Measurements from ENCODE around the gene VAMP4.
A peak's percentile ranks its signal among the peaks of the same experiment; 100 is the strongest.

Gene VAMP4

GRCh38 chr1:171741872-171742576 lies at the start of gene VAMP4:
Gene VAMP4 (minus strand): TSS chr1:171742065. CDS start chr1:171738414, 3,651 bp downstream.
- DNase-seq: peak; percentile 70

- no peak for DNase-seq
These were observed 48.5 kb upstream of the VAMP4 start for GRCh38 chr1:171790318-171790717.

GRCh38 chr1:171788696-171789095 lies 46.8 kb upstream of the VAMP4 start:
- DNase-seq: no peak

- DNase-seq: no peak
These were observed 46.0 kb upstream of the VAMP4 start for GRCh38 chr1:171787686-171788480.

- DNase-seq: no peak
These were observed 44.7 kb upstream of the VAMP4 start for GRCh38 chr1:171786534-171786933.

GRCh38 chr1:171785766-171786165 lies 43.9 kb upstream of the VAMP4 start:
- DNase-seq: no peak

GRCh38 chr1:171784784-171785183 lies 42.9 kb upstream of the VAMP4 start:
- DNase-seq: no peak

GRCh38 chr1:171783816-171784530 lies 42.1 kb upstream of the VAMP4 start:
- DNase-seq: no peak

GRCh38 chr1:171781176-171781875 lies 39.5 kb upstream of the VAMP4 start, which contains the start of gene METTL13:
Gene METTL13 (plus strand): TSS chr1:171781660. CDS start chr1:171781968, 308 bp downstream.
- DNase-seq: peak; percentile 95

GRCh38 chr1:171780583-171781175 lies 38.8 kb upstream of the VAMP4 start:
- no peak for DNase-seq

GRCh38 chr1:171772312-171772711 lies 30.4 kb upstream of the VAMP4 start:
- DNase-seq: no peak

- DNase-seq: no peak
These were observed 27.9 kb upstream of the VAMP4 start for GRCh38 chr1:171769754-171770153.

- no peak for DNase-seq
These were observed 27.3 kb upstream of the VAMP4 start for GRCh38 chr1:171769171-171769570.

- no peak for DNase-seq
These were observed 21.9 kb upstream of the VAMP4 start for GRCh38 chr1:171763764-171764163.

GRCh38 chr1:171762143-171762563 lies 20.3 kb upstream of the VAMP4 start:
- no peak for DNase-seq

GRCh38 chr1:171758011-171758410 lies 16.1 kb upstream of the VAMP4 start:
- DNase-seq: no peak

- no peak for DNase-seq
These were observed 15.0 kb upstream of the VAMP4 start for GRCh38 chr1:171756856-171757255.

- no peak for DNase-seq
These were observed 13.1 kb upstream of the VAMP4 start for GRCh38 chr1:171754971-171755370.

- DNase-seq: no peak
These were observed 12.5 kb upstream of the VAMP4 start for GRCh38 chr1:171754353-171754705.

GRCh38 chr1:171753685-171754352 lies 12.0 kb upstream of the VAMP4 start:
- DNase-seq: no peak

- no peak for DNase-seq
These were observed 11.3 kb upstream of the VAMP4 start for GRCh38 chr1:171753182-171753581.

- DNase-seq: no peak
These were observed 9.4 kb upstream of the VAMP4 start for GRCh38 chr1:171751221-171751620.

Data from NCI-H2029 (cell line).